Ishikawa (cell line): Measurements from ENCODE around the gene IGF1R.

Experiments
- CEBPB ChIP-seq: IDR thresholded peaks from 2 replicates; pipeline ENCODE4 v1.6.1; 2012
- CREB1 ChIP-seq: IDR thresholded peaks from 2 replicates; pipeline ENCODE4 v1.6.1; 2012; ENCODE audit warnings: low read depth
- EGR1 ChIP-seq: IDR thresholded peaks from 2 replicates; pipeline ENCODE4 v1.6.1; 2012
- EP300 ChIP-seq: IDR thresholded peaks from 2 replicates; pipeline ENCODE4 v1.6.1; 2012; ENCODE audit warnings: borderline replicate concordance
- FOXM1 ChIP-seq: IDR thresholded peaks from 2 replicates; pipeline ENCODE4 v1.6.1; 2012; ENCODE audit warnings: low read depth, borderline replicate concordance
- MAX ChIP-seq: IDR thresholded peaks from 2 replicates; pipeline ENCODE4 v1.6.1; 2012
- NFIC ChIP-seq: IDR thresholded peaks from 2 replicates; pipeline ENCODE4 v1.6.1; 2012
- RAD21 ChIP-seq: IDR thresholded peaks from 2 replicates; pipeline ENCODE4 v1.6.1; 2012; ENCODE audit warnings: low read depth
- REST ChIP-seq: IDR thresholded peaks from 2 replicates; pipeline ENCODE4 v1.6.1; 2012; ENCODE audit warnings: low read depth, mild to moderate bottlenecking
- TAF1 ChIP-seq: IDR thresholded peaks from 2 replicates; pipeline ENCODE4 v1.6.1; 2012; ENCODE audit warnings: low read depth, mild to moderate bottlenecking
- TCF12 ChIP-seq: IDR thresholded peaks from 2 replicates; pipeline ENCODE4 v1.6.1; 2012; ENCODE audit warnings: low read depth
- TEAD4 ChIP-seq: IDR thresholded peaks from 2 replicates; pipeline ENCODE4 v1.6.1; 2012
- USF1 ChIP-seq: IDR thresholded peaks from 2 replicates; pipeline ENCODE4 v1.6.1; 2012
- YY1 ChIP-seq: IDR thresholded peaks from 2 replicates; pipeline ENCODE4 v1.6.1; 2012; ENCODE audit warnings: low read depth
- ZBTB7A ChIP-seq: IDR thresholded peaks from 2 replicates; pipeline ENCODE4 v1.6.1; 2012; ENCODE audit warnings: low read depth

IGF1R gene

GRCh38 chr15:98671060-98672008 is 23.0 kb downstream of the IGF1R start:
- TF ChIP-seq FOXM1 (no peak), YY1 (no peak), REST (no peak), TAF1 (no peak), ZBTB7A (no peak), RAD21 (no peak), USF1 (no peak), MAX (no peak), TEAD4 (no peak), TCF12 (no peak), CEBPB (no peak), CREB1 (no peak), NFIC (no peak), EP300 (no peak)

GRCh38 chr15:98673133-98673532 is 24.8 kb downstream of the IGF1R start:
- no peak for TF ChIP-seq CREB1
- TF ChIP-seq TEAD4: no peak
- no peak for TF ChIP-seq MAX
- no peak for TF ChIP-seq ZBTB7A
- TF ChIP-seq CEBPB: no peak
- TF ChIP-seq TAF1: no peak
- TF ChIP-seq USF1: no peak

GRCh38 chr15:98674336-98674735 is 26.0 kb downstream of the IGF1R start:
- TF ChIP-seq TCF12: no peak
- TF ChIP-seq EGR1: no peak
- TF ChIP-seq TAF1: no peak
- no peak for TF ChIP-seq REST
- no peak for TF ChIP-seq TEAD4
- no peak for TF ChIP-seq YY1
- TF ChIP-seq ZBTB7A: no peak
- no peak for TF ChIP-seq CEBPB
- TF ChIP-seq USF1: no peak

- TF ChIP-seq USF1: no peak
- no peak for TF ChIP-seq CREB1
- TF ChIP-seq ZBTB7A: no peak
- no peak for TF ChIP-seq EGR1
- no peak for TF ChIP-seq TEAD4
These were observed 28.4 kb downstream of the IGF1R start for GRCh38 chr15:98676586-98677270.
